Adrenal gland (tissue), 5 donors: ENCODE data around the gene DMD.

Experiments
- CTCF ChIP-seq, 6 experiments: fragments of 450-650 bp in 4 of 6; fragments of 200-600 bp in 2 of 6; sonication (generic) in 1 of 6; IDR thresholded peaks; 1 replicate in 5 of 6; 2 replicates in 1 of 6; pipeline versions ENCODE4 v1.5.1 to v1.8.0; 2016 to 2021; ENCODE audit warnings: antibody characterized with exemption in 6 of 6, mild to moderate bottlenecking in 2 of 6, moderate library complexity in 1 of 6
- POLR2A ChIP-seq, 2 donors: fragments of 450-650 bp; IDR thresholded peaks; one replicate each; pipeline ENCODE4 v1.6.1; 2017; ENCODE audit warnings: antibody characterized with exemption in 2 of 2, mild to moderate bottlenecking in 2 of 2, moderate library complexity in 1 of 2
- donor health status: DM: no; HTN: no; CAD: no.

DNA sequence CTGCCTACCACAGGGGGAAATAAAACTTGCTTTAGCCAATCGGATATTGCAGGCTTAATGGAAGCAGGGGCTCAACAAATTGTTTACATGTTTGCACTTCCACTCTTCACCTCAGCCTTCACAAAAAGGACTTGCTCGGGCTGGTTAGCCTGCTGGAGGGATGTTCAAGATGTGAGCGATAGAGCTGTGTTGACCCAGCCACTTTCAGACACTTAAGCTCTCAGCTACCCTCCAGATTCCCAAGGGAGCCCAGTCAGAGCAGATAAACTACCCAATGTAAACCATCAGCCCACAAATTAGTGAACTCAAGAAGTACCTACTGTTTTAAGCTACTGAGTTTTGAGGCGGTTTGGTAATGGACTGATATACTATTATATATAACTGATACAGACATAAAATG, 1631.1 kb downstream of the DMD start:
- no peak for TF ChIP-seq POLR2A (IDR thresholded peaks at IDR 0.05)
- TF ChIP-seq CTCF (IDR thresholded peaks at IDR 0.05), result no peak
